Left lung (tissue), 10 donors: ENCODE measurements around the gene SLC5A7. TPM values are rescaled to one million over a fixed set of nuclear protein-coding genes. Genes with fewer than 3 reads are reported as not detected.

Source experiments
- ATAC-seq: fragments of 200-7000 bp; cut with Tn5 transposase; one replicate; pipeline ENCODE4 v1.9.1; 2020; ENCODE audit warnings: moderate library complexity
- DNase-seq, 4 donors: peaks; one replicate each; pipeline ENCODE4 v3.0.0-alpha.2; 2013 to 2020
- H3K27ac ChIP-seq, 2 donors: fragments of 200-600 bp; sonication (generic) in 1 of 2; one replicate each; pipeline versions ENCODE4 v1.5.0 to v1.8.0; 2020 to 2021
- H3K27me3 ChIP-seq, 2 donors: fragments of 200-600 bp; sonication (generic) in 1 of 2; one replicate each; pipeline versions ENCODE4 v1.5.0 to v1.8.0; 2020 to 2021
- H3K36me3 ChIP-seq, 2 donors: fragments of 200-600 bp; sonication (generic) in 1 of 2; one replicate each; pipeline versions ENCODE4 v1.5.0 to v1.8.0; 2020 to 2021
- H3K4me1 ChIP-seq, 2 donors: fragments of 200-600 bp; one replicate each; pipeline ENCODE4 v1.8.0; 2021
- H3K4me3 ChIP-seq, 2 donors: fragments of 200-600 bp; sonication (generic) in 1 of 2; one replicate each; pipeline versions ENCODE4 v1.5.0 to v1.8.0; 2020 to 2021; ENCODE audit warnings: mild to moderate bottlenecking in 1 of 2
- H3K9me3 ChIP-seq, 2 donors: fragments of 200-600 bp; sonication (generic) in 1 of 2; one replicate each; pipeline versions ENCODE4 v1.5.0 to v1.8.0; 2020 to 2021
- intact Hi-C, 2 donors: fragments of 100-400 bp; cut with DNase I; formaldehyde crosslinking; loops; one replicate each; pipeline versions ENCODE4 v1.11.2 to v1.14.2; 2022
- polyA plus RNA-seq, 6 donors: library from polyadenylated mRNA; unstranded; fragments of 120-200 nt; gene quantifications; one replicate each; pipeline ENCODE4 v1.2.1, GENCODE V29; 2013; ENCODE audit not compliant: insufficient read length in 6 of 6
- total RNA-seq, 2 donors: library from RNA; stranded (reverse); fragmentation: NEBNext Ultra II Directional; extraction: Animal tissue kit (Norgen Biotek cat#: 25700); gene quantifications; one replicate each; pipeline ENCODE4 v1.2.1, GENCODE V29; 2021
- TF ChIP-seq, protein P1 (sequence below), 2 donors: fragments of 200-600 bp; sonication (generic) in 1 of 2; IDR thresholded peaks; one replicate each; pipeline versions ENCODE4 v1.5.0 to v1.8.0; 2021; ENCODE audit warnings: antibody characterized with exemption in 2 of 2
- donor health status: DM: no; HTN: yes; CAD: no.
- donor health status: DM: no; HTN: no; CAD: no.

The SLC5A7 gene
- total and polyA plus RNA-seq, 8 donors = 0.05 to 0.84 (median 0.10) TPM

- TF ChIP-seq, protein P1, sequence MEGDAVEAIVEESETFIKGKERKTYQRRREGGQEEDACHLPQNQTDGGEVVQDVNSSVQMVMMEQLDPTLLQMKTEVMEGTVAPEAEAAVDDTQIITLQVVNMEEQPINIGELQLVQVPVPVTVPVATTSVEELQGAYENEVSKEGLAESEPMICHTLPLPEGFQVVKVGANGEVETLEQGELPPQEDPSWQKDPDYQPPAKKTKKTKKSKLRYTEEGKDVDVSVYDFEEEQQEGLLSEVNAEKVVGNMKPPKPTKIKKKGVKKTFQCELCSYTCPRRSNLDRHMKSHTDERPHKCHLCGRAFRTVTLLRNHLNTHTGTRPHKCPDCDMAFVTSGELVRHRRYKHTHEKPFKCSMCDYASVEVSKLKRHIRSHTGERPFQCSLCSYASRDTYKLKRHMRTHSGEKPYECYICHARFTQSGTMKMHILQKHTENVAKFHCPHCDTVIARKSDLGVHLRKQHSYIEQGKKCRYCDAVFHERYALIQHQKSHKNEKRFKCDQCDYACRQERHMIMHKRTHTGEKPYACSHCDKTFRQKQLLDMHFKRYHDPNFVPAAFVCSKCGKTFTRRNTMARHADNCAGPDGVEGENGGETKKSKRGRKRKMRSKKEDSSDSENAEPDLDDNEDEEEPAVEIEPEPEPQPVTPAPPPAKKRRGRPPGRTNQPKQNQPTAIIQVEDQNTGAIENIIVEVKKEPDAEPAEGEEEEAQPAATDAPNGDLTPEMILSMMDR (IDR thresholded peaks at IDR 0.05) = no peak
Observed at GRCh38 chr2:108029912-108030311, 43.6 kb downstream of the SLC5A7 start.

GRCh38 chr2:108031471-108031941 is 45.2 kb downstream of the SLC5A7 start:
- H3K4me1 ChIP-seq = no peaks in the 10 kb centered on the region
- no peaks in the 10 kb centered on the region for H3K36me3 ChIP-seq
- no peak for ATAC-seq
- intact Hi-C loops = no loop called here
- TF ChIP-seq, protein P1 (IDR thresholded peaks at IDR 0.05) = no peak
- no peak overlapping the region for H3K27ac ChIP-seq
- H3K27me3 ChIP-seq = no peaks in the 10 kb centered on the region
- H3K4me3 ChIP-seq = no peak overlapping the region
- DNase-seq = peak in 1 of 4 donors; percentile 69
- peaks cover 0 to 11% of the 10 kb centered on the region in 2 donors for H3K9me3 ChIP-seq

More at GRCh38 chr2:108029912-108030311, 43.6 kb downstream of the SLC5A7 start:
- no peak for ATAC-seq
- Histone ChIP-seq H3K27ac (no peak overlapping the region), H3K9me3 (peaks cover 0 to 11% of the 10 kb centered on the region in 2 donors), H3K27me3 (no peaks in the 10 kb centered on the region), H3K36me3 (no peaks in the 10 kb centered on the region), H3K4me1 (no peaks in the 10 kb centered on the region), H3K4me3 (no peak overlapping the region)
- peak in 1 of 4 donors; percentile 13 for DNase-seq
- intact Hi-C loops = no loop called here

DNA sequence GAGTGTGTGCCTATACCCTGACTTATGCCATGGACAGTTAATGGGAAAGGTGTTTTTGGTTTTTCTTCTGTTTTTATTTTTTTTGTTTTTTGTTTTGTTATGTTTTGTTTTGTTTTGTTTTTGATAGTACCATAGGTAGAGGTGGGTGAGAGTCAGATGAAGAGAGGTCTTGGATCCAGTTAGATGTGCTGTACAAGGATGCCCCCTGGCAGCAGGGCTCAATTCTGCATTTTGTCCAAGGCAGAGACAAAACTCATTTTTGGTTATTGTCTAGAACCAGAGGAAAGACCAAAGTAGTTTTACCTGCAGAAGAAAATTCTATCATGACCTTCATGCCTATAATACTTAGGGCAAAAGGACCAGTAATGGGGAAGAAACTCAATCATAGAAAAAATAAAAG is 48.5 kb downstream of the SLC5A7 start:
- TF ChIP-seq, protein P1 (IDR thresholded peaks at IDR 0.05) = peak in 1 of 2 donors; percentile 16
- ATAC-seq = peak; percentile 60
- no peak overlapping the region for H3K27ac ChIP-seq

DNA sequence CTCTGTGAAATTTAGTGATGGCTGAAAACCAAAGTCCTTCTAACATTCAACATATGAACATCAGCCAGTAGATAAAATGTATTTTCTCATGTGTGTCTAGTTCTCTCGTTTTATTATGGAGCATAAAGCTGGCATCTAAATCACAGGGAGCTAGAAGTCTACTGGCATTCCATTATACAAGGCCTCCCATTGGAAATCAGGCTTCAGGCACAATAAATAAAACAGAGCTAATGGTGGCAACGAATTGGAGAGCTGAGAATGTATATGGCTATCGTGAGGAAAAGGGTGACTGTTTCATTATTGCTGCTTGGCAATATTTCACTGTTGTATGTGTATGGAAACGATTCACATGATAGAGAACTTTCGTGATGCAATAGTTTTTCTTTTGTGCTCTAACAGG is 62.4 kb downstream of the SLC5A7 start:
- DNase-seq (no peak), ATAC-seq (no peak)
- intact Hi-C loops = no loop called here
- Histone ChIP-seq H3K27ac (no peak overlapping the region), H3K27me3 (no peaks in the 10 kb centered on the region), H3K36me3 (no peaks in the 10 kb centered on the region), H3K9me3 (peaks cover 0 to 6% of the 10 kb centered on the region in 2 donors), H3K4me3 (no peak overlapping the region), H3K4me1 (no peaks in the 10 kb centered on the region)
- TF ChIP-seq, protein P1 (IDR thresholded peaks at IDR 0.05) = no peak

More for the DNA sequence above, 48.5 kb downstream of the SLC5A7 start:
- H3K4me3 ChIP-seq = no peak overlapping the region
- intact Hi-C loops = no loop called here
- no peaks in the 10 kb centered on the region for H3K27me3 ChIP-seq
- DNase-seq = no peak
- no peaks in the 10 kb centered on the region for H3K4me1 ChIP-seq
- H3K9me3 ChIP-seq = peaks cover 0 to 11% of the 10 kb centered on the region in 2 donors
- no peaks in the 10 kb centered on the region for H3K36me3 ChIP-seq

DNA sequence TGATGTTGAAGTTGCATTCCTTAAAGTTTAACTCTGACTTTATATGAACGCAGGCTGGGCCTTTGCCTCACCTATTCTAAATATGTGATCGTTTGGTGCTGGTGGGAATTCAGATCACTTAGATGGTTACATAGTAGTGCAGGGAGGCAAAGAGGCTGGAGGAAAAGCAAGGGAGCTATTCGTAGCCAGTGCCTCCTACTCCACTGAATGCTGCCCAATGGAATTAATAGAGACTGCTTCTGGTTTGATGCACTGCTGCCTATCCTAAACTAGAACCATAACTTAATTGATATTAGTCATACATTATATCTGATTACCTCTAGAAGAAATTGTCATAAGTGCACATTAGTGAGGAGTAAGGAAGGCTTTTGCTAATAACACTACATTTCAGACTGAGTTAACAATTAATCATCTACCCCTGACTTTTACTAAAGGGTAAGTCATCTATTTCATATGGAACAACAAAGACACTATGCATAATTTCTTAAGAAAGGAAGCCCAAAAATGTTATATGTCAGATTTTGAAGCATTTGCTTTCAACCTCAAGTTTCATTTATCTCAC is 72.3 kb downstream of the SLC5A7 start:
- H3K4me3 ChIP-seq = no peak overlapping the region
- no peaks in the 10 kb centered on the region for H3K36me3 ChIP-seq
- TF ChIP-seq, protein P1 (IDR thresholded peaks at IDR 0.05) = no peak
- H3K9me3 ChIP-seq = no peaks in the 10 kb centered on the region
- H3K27me3 ChIP-seq = no peaks in the 10 kb centered on the region
- no peaks in the 10 kb centered on the region for H3K4me1 ChIP-seq
- intact Hi-C loops = no loop called here
- DNase-seq (no peak), ATAC-seq (no peak)
- no peak overlapping the region for H3K27ac ChIP-seq
